Transverse colon (tissue), 4 donors: ENCODE data around the gene ATG7. TPM values are rescaled to one million over a fixed set of nuclear protein-coding genes. Genes with fewer than 3 reads are reported as not detected.

Experiments used
- DNase-seq: peaks from one replicate; pipeline ENCODE4 v3.0.0-alpha.2; 2019
- H3K27ac ChIP-seq, 4 donors: fragments of 200-600 bp; sonication (generic); 2 replicates each; pipeline ENCODE4 v1.5.1; 2016 to 2018; ENCODE audit warnings: inconsistent platforms in 4 of 4
- H3K27me3 ChIP-seq: fragments of 200-600 bp; sonication (generic); 2 replicates; pipeline ENCODE4 v1.5.1; 2017; ENCODE audit warnings: inconsistent platforms
- H3K36me3 ChIP-seq, 4 donors: fragments of 200-600 bp; sonication (generic); 2 replicates each; pipeline ENCODE4 v1.5.1; 2017 to 2019; ENCODE audit warnings: inconsistent platforms in 4 of 4
- H3K4me1 ChIP-seq, 4 donors: fragments of 200-600 bp; sonication (generic); 2 replicates each; pipeline ENCODE4 v1.5.1; 2017 to 2020; ENCODE audit warnings: inconsistent platforms in 4 of 4
- H3K4me3 ChIP-seq, 4 donors: fragments of 200-600 bp; sonication (generic); 1 replicate in 1 of 4; 2 replicates in 3 of 4; pipeline versions ENCODE4 v1.5.1 to v1.6.1; 2017 to 2019; ENCODE audit warnings: inconsistent platforms in 4 of 4
- H3K9me3 ChIP-seq, 2 donors: fragments of 200-600 bp; sonication (generic); 2 replicates each; pipeline ENCODE4 v1.5.1; 2017 to 2019; ENCODE audit warnings: inconsistent platforms in 2 of 2
- EP300 ChIP-seq: sonication (generic); formaldehyde crosslinking; IDR thresholded peaks from one replicate; pipeline ENCODE4 v1.6.1; 2017; ENCODE audit warnings: antibody characterized with exemption, low read depth
- POLR2A ChIP-seq: fragments of 450-650 bp; IDR thresholded peaks from one replicate; pipeline ENCODE4 v1.6.1; 2016; ENCODE audit warnings: antibody characterized with exemption, mild to moderate bottlenecking, moderate library complexity
- POLR2AphosphoS5 ChIP-seq, 3 donors: sonication (generic); formaldehyde crosslinking; IDR thresholded peaks; one replicate each; pipeline ENCODE4 v1.6.1; 2016; ENCODE audit warnings: antibody characterized with exemption in 3 of 3
- WGBS, 2 donors: methylation state at CpG; one replicate each; pipeline ENCODE4 v1.1.5; 2018; ENCODE audit warnings: low coverage in 1 of 2; 5-methylcytosine and 5-hydroxymethylcytosine counted together
- in situ Hi-C, 4 donors: fragments of 200-750 bp; cut with MboI; loops; one replicate each; pipeline versions ENCODE4 v1.15.0 to v1.15.1; 2017; ENCODE audit warnings: low sequenced_read_pairs in 3 of 4, low pct_ligation_motif_present in 1 of 4, low pct_unique_long_range_greater_than_20kb in 1 of 4
- intact Hi-C: fragments of 100-400 bp; cut with DNase I; formaldehyde crosslinking; loops from one replicate; pipeline ENCODE4 v1.15.1; 2023; ENCODE audit warnings: low total_unique reads
- total RNA-seq, 4 donors: library from RNA; depleted of rRNA; stranded (reverse); fragments of >200 nt; gene quantifications; one replicate each; pipeline ENCODE4 v1.1.0, GENCODE V29; 2016
- TF ChIP-seq, protein P1 (sequence below), 5 experiments: fragments of 200-600 bp in 3 of 5; fragments of 450-650 bp in 2 of 5; sonication (generic) in 3 of 5; IDR thresholded peaks; 1 replicate in 2 of 5; 2 replicates in 3 of 5; pipeline ENCODE4 v1.5.1; 2016 to 2017; ENCODE audit warnings: antibody characterized with exemption in 5 of 5, inconsistent platforms in 3 of 5, mild to moderate bottlenecking in 2 of 5, moderate library complexity in 1 of 5

ATG7 gene
- total RNA-seq, 4 donors from 2014 or later, result 44.5 to 122 (median 75.0) TPM

DNA sequence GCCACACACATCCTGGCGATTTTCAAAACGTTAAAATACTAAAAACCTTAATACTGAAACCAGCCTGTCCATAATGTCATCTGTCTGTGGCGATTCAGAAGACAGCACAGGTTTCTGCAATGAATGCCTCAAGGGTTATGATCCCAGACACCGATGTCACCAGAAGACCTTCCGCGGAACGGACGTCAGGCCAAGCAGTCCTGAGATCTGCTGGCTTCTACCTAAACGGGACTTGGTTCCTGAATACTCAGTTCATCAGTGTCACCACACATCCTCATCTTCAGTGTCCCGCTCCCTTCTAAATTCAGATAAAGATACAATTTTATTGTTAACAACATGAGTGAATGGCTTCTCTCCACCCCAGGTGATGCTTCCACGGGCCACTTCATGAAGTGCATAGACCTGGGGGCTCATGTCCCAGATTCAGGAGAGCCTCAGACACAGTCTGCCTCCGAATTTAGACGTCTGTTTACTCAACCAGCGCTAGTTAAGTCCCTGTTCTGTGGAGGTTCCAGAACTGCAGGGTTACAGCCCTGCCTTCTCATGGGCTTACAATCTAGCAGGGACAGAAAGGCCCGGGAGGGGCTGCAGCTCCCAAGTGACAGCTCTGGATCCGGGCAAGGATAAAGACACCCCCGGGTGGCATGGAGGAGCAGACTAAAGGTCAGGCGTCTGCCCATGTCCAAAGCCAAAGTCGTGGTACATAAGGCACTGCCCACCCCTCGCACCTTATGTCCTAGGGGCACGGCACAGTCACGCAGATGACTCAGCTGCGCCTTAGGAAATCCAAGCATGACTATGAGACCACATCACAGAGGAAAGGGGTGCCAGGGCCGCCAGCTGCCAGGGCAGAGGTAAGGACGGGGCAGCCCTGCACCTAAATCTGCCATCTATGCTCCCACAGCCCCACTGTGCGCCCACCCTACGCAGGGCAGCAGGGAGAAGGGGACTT lies 295.6 kb downstream of the ATG7 start:
- TF ChIP-seq POLR2AphosphoS5 (IDR thresholded peaks at IDR 0.05) (peak in 1 of 3 donors; percentile 7), POLR2A (no peak), EP300 (no peak)
- TF ChIP-seq, protein P1, sequence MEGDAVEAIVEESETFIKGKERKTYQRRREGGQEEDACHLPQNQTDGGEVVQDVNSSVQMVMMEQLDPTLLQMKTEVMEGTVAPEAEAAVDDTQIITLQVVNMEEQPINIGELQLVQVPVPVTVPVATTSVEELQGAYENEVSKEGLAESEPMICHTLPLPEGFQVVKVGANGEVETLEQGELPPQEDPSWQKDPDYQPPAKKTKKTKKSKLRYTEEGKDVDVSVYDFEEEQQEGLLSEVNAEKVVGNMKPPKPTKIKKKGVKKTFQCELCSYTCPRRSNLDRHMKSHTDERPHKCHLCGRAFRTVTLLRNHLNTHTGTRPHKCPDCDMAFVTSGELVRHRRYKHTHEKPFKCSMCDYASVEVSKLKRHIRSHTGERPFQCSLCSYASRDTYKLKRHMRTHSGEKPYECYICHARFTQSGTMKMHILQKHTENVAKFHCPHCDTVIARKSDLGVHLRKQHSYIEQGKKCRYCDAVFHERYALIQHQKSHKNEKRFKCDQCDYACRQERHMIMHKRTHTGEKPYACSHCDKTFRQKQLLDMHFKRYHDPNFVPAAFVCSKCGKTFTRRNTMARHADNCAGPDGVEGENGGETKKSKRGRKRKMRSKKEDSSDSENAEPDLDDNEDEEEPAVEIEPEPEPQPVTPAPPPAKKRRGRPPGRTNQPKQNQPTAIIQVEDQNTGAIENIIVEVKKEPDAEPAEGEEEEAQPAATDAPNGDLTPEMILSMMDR (IDR thresholded peaks at IDR 0.05), result no peak
- Histone ChIP-seq H3K4me3 (peak overlapping the region in 1 of 4 donors; percentile 11), H3K27ac (peak overlapping the region; percentile 77 to 89 (median 84)), H3K36me3 (peaks cover 0 to 7% (median 0%) of the 10 kb centered on the region in 4 donors), H3K4me1 (peaks cover 0 to 26% (median 10%) of the 10 kb centered on the region in 4 donors), H3K9me3 (no peaks in the 10 kb centered on the region), H3K27me3 (no peaks in the 10 kb centered on the region)
- WGBS, 2 donors, result 87 to 96% methylated on average over 5 to 27 of the region's 27 CpGs
- DNase-seq, result no peak
- in situ Hi-C loops, result no loop called here
- intact Hi-C loops, result no loop called here

DNA sequence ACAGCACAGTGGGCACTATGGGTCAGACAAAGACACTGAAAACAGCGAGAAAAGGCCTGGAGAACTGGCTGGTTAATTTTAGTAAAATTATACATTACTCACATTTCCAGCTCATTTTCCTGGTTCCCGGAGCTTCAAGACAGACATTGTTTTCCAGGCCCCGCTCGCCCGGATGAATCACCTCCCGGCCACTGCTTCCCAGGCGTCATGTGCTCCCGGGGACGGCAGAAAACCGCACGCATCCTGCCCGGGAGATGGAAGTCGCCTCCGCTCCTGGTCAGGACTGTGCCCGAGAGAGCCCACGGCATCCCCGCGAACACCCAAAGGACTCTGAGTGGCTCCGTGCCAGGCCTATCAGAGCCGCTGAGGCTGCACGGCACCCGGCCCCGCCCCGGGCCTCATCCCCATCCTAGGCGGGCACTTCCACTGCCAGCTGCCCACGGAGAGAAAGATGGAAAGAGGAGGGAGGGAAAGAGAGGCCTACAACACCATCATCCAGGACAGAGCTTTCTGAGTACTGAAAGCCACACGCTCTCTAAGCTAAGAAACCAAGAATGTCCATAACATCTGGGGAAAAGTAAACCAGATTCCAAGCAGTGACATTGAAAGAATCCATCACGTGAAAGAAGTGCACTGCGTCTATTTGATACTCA lies 296.4 kb downstream of the ATG7 start:
- 64 to 81% methylated on average over 3 to 29 of the region's 29 CpGs for WGBS, 2 donors
- H3K4me3 ChIP-seq, result peak overlapping the region in 1 of 4 donors; percentile 11
- in situ Hi-C loops, result no loop called here

DNA sequence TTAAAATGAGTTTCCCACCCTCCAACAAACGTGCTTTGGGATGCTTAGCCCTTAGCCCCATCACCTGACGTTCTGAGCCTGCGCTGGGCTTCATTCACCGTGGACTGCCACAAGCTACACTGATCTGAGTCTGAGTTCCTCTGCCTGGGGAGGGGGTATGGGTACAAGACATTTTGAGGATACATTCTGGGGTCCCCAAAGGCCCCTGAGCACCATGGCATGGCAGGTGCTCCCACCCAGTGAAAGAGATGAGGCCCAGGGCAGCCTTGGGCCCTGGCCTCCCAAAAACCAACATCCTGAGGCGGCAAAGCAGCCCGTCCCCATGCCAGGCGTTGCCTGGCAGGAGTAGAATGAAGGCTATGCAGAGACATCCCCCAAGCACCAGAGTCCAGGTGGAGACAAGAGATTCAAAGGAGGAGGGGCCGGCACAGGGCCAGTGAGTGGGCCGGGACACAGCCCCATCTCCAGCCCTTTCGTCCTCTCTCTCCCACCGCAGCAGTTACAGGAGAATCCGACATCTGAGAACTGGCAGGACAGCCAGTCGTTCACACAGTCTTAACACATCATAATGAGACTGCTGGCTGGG lies 297.1 kb downstream of the ATG7 start:
- intact Hi-C loops (no loop called here), in situ Hi-C loops (no loop called here)
- H3K27ac ChIP-seq, result peak overlapping the region; percentile 77 to 89 (median 84)
- H3K27me3 ChIP-seq, result no peaks in the 10 kb centered on the region
- TF ChIP-seq, protein P1 (IDR thresholded peaks at IDR 0.05), result no peak
- TF ChIP-seq EP300 (no peak), POLR2A (no peak), POLR2AphosphoS5 (IDR thresholded peaks at IDR 0.05) (no peak)
- H3K4me3 ChIP-seq, result no peak overlapping the region
- no peaks in the 10 kb centered on the region for H3K36me3 ChIP-seq
- DNase-seq, result no peak
- no peaks in the 10 kb centered on the region for H3K9me3 ChIP-seq
- 67 to 80% methylated on average over 3 to 10 of the region's 13 CpGs for WGBS, 2 donors
- H3K4me1 ChIP-seq, result peaks cover 0 to 26% (median 9%) of the 10 kb centered on the region in 4 donors

More for the DNA sequence above, 296.4 kb downstream of the ATG7 start:
- H3K27ac ChIP-seq, result peak overlapping the region; percentile 77 to 89 (median 84)
- H3K4me1 ChIP-seq, result peaks cover 0 to 26% (median 9%) of the 10 kb centered on the region in 4 donors
- H3K9me3 ChIP-seq, result no peaks in the 10 kb centered on the region
- TF ChIP-seq POLR2AphosphoS5 (IDR thresholded peaks at IDR 0.05), result peak in 2 of 3 donors; percentile 17 to 24
- TF ChIP-seq, protein P1 (IDR thresholded peaks at IDR 0.05), result no peak
- intact Hi-C loops, result no loop called here
- no peaks in the 10 kb centered on the region for H3K36me3 ChIP-seq
- H3K27me3 ChIP-seq, result no peaks in the 10 kb centered on the region
- DNase-seq, result peak; percentile 46

DNA sequence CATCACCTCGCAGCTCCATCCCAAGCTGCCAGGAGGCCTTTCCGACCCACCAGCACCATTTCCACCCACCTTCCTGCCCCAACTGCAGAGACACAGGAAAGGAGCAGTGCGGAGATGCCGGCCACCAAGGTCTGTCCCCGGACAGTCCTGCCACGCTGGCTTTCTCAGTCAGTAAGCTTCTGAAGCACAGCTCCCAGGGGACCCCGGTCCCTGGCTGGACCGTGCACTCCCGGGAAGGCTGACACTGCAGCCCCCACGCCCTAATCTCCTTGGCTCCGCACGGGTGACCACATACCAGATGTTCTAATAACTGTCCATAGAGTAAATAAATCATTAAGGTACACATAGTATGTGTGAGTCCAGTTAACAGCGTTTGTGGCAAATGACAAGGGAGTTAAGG lies 298.1 kb downstream of the ATG7 start:
- H3K4me1 ChIP-seq, result peaks cover 0 to 26% (median 9%) of the 10 kb centered on the region in 4 donors
- WGBS, 2 donors, result 76 to 100% methylated on average over 1 to 13 of the region's 13 CpGs
- no peaks in the 10 kb centered on the region for H3K27me3 ChIP-seq
- H3K36me3 ChIP-seq, result no peaks in the 10 kb centered on the region
- H3K4me3 ChIP-seq, result no peak overlapping the region
- no peak for DNase-seq
- intact Hi-C loops (no loop called here), in situ Hi-C loops (no loop called here)
- no peak for TF ChIP-seq POLR2A
- TF ChIP-seq, protein P1 (IDR thresholded peaks at IDR 0.05), result no peak
- no peak for TF ChIP-seq POLR2AphosphoS5 (IDR thresholded peaks at IDR 0.05)
- TF ChIP-seq EP300, result no peak
- peak overlapping the region; percentile 77 to 89 (median 84) for H3K27ac ChIP-seq
- H3K9me3 ChIP-seq, result no peaks in the 10 kb centered on the region
